Skeletal muscle satellite cell (primary cell): Measurements from ENCODE around the gene SLC35F3.

Source experiments
- H3K27me3 ChIP-seq: 2 replicates; pipeline ENCODE4 v1.7.0; 2013; ENCODE audit warnings: low read length; ENCODE audit not compliant: control insufficient read depth, insufficient read depth
- H3K36me3 ChIP-seq: 2 replicates; pipeline ENCODE4 v1.7.0; 2013; ENCODE audit warnings: mild to moderate bottlenecking, control low read depth, low read length; ENCODE audit not compliant: insufficient read depth
- H3K4me1 ChIP-seq: 2 replicates; pipeline ENCODE4 v1.7.0; 2013; ENCODE audit warnings: low read length; ENCODE audit not compliant: control insufficient read depth, insufficient read depth
- H3K4me2 ChIP-seq: 2 replicates; pipeline ENCODE4 v1.7.0; 2013; ENCODE audit warnings: mild to moderate bottlenecking, low read length
- H3K4me3 ChIP-seq: 2 replicates; pipeline ENCODE4 v1.7.0; 2013; ENCODE audit warnings: low read length
- H3K9ac ChIP-seq: 2 replicates; pipeline ENCODE4 v1.7.0; 2013; ENCODE audit warnings: mild to moderate bottlenecking, low read depth, low read length, moderate library complexity
- H3K9me3 ChIP-seq: replicated peaks from 2 replicates; pipeline ENCODE4 v1.7.0; 2013; ENCODE audit warnings: mild to moderate bottlenecking, control low read depth, low read length

The SLC35F3 gene

GRCh38 chr1:234322097-234322496 lies 417.6 kb downstream of the SLC35F3 start:
- no peak overlapping the region for H3K9ac ChIP-seq
- H3K4me2 ChIP-seq: no peak overlapping the region
- H3K9me3 ChIP-seq: no peaks in the 10 kb centered on the region
- H3K27me3 ChIP-seq: peaks cover 16% of the 10 kb centered on the region
- H3K4me3 ChIP-seq: no peak overlapping the region
- H3K36me3 ChIP-seq: no peaks in the 10 kb centered on the region
- H3K4me1 ChIP-seq: no peaks in the 10 kb centered on the region

GRCh38 chr1:234322979-234323378 lies 418.5 kb downstream of the SLC35F3 start:
- Histone ChIP-seq H3K36me3 (no peaks in the 10 kb centered on the region), H3K4me1 (no peaks in the 10 kb centered on the region), H3K9ac (no peak overlapping the region), H3K4me2 (no peak overlapping the region), H3K27me3 (peaks cover 16% of the 10 kb centered on the region), H3K9me3 (no peaks in the 10 kb centered on the region), H3K4me3 (no peak overlapping the region)

- no peak overlapping the region for H3K4me2 ChIP-seq
- H3K9ac ChIP-seq: no peak overlapping the region
- no peak overlapping the region for H3K4me3 ChIP-seq
- no peaks in the 10 kb centered on the region for H3K9me3 ChIP-seq
- H3K36me3 ChIP-seq: no peaks in the 10 kb centered on the region
- H3K4me1 ChIP-seq: no peaks in the 10 kb centered on the region
- H3K27me3 ChIP-seq: peaks cover 13% of the 10 kb centered on the region
Measured at GRCh38 chr1:234324821-234325220, 420.3 kb downstream of the SLC35F3 start.

GRCh38 chr1:234325878-234326496 lies 421.5 kb downstream of the SLC35F3 start:
- H3K36me3 ChIP-seq: no peaks in the 10 kb centered on the region
- H3K9me3 ChIP-seq: no peaks in the 10 kb centered on the region
- no peaks in the 10 kb centered on the region for H3K4me1 ChIP-seq
- H3K4me3 ChIP-seq: no peak overlapping the region
- H3K27me3 ChIP-seq: peaks cover 13% of the 10 kb centered on the region
- H3K4me2 ChIP-seq: peak overlapping the region; percentile 59
- H3K9ac ChIP-seq: no peak overlapping the region

GRCh38 chr1:234326497-234327366 lies 422.3 kb downstream of the SLC35F3 start:
- Histone ChIP-seq H3K36me3 (no peaks in the 10 kb centered on the region), H3K9me3 (no peaks in the 10 kb centered on the region), H3K4me3 (peak overlapping the region; percentile 50), H3K4me1 (no peaks in the 10 kb centered on the region), H3K9ac (no peak overlapping the region), H3K27me3 (peaks cover 13% of the 10 kb centered on the region), H3K4me2 (peak overlapping the region; percentile 59)

GRCh38 chr1:234327577-234328164 lies 423.2 kb downstream of the SLC35F3 start:
- Histone ChIP-seq H3K4me1 (no peaks in the 10 kb centered on the region), H3K4me2 (no peak overlapping the region), H3K9ac (no peak overlapping the region), H3K9me3 (no peaks in the 10 kb centered on the region), H3K4me3 (no peak overlapping the region), H3K36me3 (no peaks in the 10 kb centered on the region), H3K27me3 (peaks cover 13% of the 10 kb centered on the region)

GRCh38 chr1:234330843-234331215 lies 426.4 kb downstream of the SLC35F3 start:
- no peaks in the 10 kb centered on the region for H3K9me3 ChIP-seq

GRCh38 chr1:234331507-234331906 lies 427.0 kb downstream of the SLC35F3 start:
- peaks cover 1% of the 10 kb centered on the region for H3K9me3 ChIP-seq
- H3K36me3 ChIP-seq: no peaks in the 10 kb centered on the region
- H3K27me3 ChIP-seq: peaks cover 2% of the 10 kb centered on the region
- H3K4me2 ChIP-seq: no peak overlapping the region
- no peak overlapping the region for H3K9ac ChIP-seq
- no peak overlapping the region for H3K4me3 ChIP-seq
- H3K4me1 ChIP-seq: no peaks in the 10 kb centered on the region

More at GRCh38 chr1:234330843-234331215, 426.4 kb downstream of the SLC35F3 start:
- no peaks in the 10 kb centered on the region for H3K4me1 ChIP-seq
- no peaks in the 10 kb centered on the region for H3K36me3 ChIP-seq
- no peak overlapping the region for H3K4me2 ChIP-seq
- no peak overlapping the region for H3K9ac ChIP-seq
- no peak overlapping the region for H3K4me3 ChIP-seq
- peaks cover 2% of the 10 kb centered on the region for H3K27me3 ChIP-seq

- no peaks in the 10 kb centered on the region for H3K36me3 ChIP-seq
- no peak overlapping the region for H3K4me2 ChIP-seq
- no peak overlapping the region for H3K4me3 ChIP-seq
- no peak overlapping the region for H3K9ac ChIP-seq
- no peaks in the 10 kb centered on the region for H3K4me1 ChIP-seq
- peaks cover 2% of the 10 kb centered on the region for H3K27me3 ChIP-seq
- peaks cover 3% of the 10 kb centered on the region for H3K9me3 ChIP-seq
Measured at GRCh38 chr1:234336359-234336758, 431.9 kb downstream of the SLC35F3 start.

- Histone ChIP-seq H3K36me3 (no peaks in the 10 kb centered on the region), H3K9me3 (peaks cover 3% of the 10 kb centered on the region), H3K4me3 (no peak overlapping the region), H3K9ac (no peak overlapping the region), H3K4me2 (no peak overlapping the region), H3K27me3 (peaks cover 2% of the 10 kb centered on the region), H3K4me1 (no peaks in the 10 kb centered on the region)
Measured at GRCh38 chr1:234337233-234337632, 432.8 kb downstream of the SLC35F3 start.

- Histone ChIP-seq H3K4me2 (no peak overlapping the region), H3K4me3 (no peak overlapping the region), H3K9ac (no peak overlapping the region), H3K9me3 (peaks cover 3% of the 10 kb centered on the region), H3K27me3 (no peaks in the 10 kb centered on the region), H3K36me3 (no peaks in the 10 kb centered on the region), H3K4me1 (no peaks in the 10 kb centered on the region)
Measured at GRCh38 chr1:234340528-234340927, 436.1 kb downstream of the SLC35F3 start.
